ENCODE results near the gene PCNX1. TPM values are rescaled to one million over a fixed set of nuclear protein-coding genes. Genes with fewer than 3 reads are reported as not detected.

PCNX1 gene
- total and polyA plus RNA-seq, 9 of the 15 experiments (the other 6 are each of a cell fraction or from before 2014, with no cell fraction given): 0.30 to 4.5 (median 2.3) TPM

DNA sequence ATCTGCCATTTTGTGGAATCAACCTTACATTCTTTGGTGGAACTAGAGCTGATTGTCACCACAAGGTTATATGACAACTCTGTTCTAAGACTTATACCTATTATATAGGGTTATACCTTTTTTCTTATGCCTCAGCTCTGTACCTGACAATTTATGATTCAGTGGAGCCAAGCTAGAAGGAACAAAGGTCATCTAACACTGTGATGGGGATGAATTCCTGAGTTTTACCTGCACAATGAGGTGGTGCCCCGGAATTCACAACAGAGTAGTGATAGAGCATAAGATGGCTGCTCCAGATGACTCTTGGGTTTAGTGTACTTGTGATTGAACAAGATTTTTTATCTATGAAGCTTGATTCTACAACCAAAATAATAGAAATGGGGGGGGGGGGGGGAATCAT lies 207.3 kb downstream of the PCNX1 start:
- no peaks in the 10 kb centered on the region for H3K9me3 ChIP-seq (replicated peaks; ENCODE audit: control insufficient read depth, insufficient read depth, low read depth, low read length)
- no peaks in the 10 kb centered on the region for H3K9me1 ChIP-seq (ENCODE audit: control insufficient read depth, insufficient read depth, low read length)
- intact Hi-C loops (cut with micrococcal nuclease): no loop called here
- ChIA-PET CTCF (ENCODE audit: low intra/inter-chr PET ratio) (no interaction called here), POLR2A (interaction anchor here (0.5 to 0.9 kb wide), 2 partner anchors 10 to 12 kb away, joined by 3 read pairs; no protein-coding TSS in a partner anchor)
- in situ Hi-C loops (cut with MboI): no loop called here
- no peak overlapping the region for H3K4me2 ChIP-seq (ENCODE audit: insufficient read depth, low read length)
- WGBS (ENCODE audit: insufficient coverage, low coverage, missing lambda C conversion rate): 22% methylated on average over 1 of the region's 1 CpG
- H2AFZ ChIP-seq (ENCODE audit: low read depth, low read length): no peak overlapping the region
- DNase-seq (ENCODE audit: extremely low read depth in 1 of 4, low spot score in 3 of 4) (no peak), ATAC-seq (no peak), FAIRE-seq (no peak)
- H3K36me3 ChIP-seq (ENCODE audit: control insufficient read depth, insufficient read depth, low read length): no peaks in the 10 kb centered on the region
- no peaks in the 10 kb centered on the region for H4K20me1 ChIP-seq (replicated peaks; ENCODE audit: control insufficient read depth, insufficient read depth, low read length)
- no peaks in the 10 kb centered on the region for H3K79me2 ChIP-seq (ENCODE audit: control insufficient read depth, insufficient read depth, low read length)
- H3K27me3 ChIP-seq (ENCODE audit: control insufficient read depth in 2 of 2, insufficient read depth in 2 of 2, low read length in 2 of 2): no peaks in the 10 kb centered on the region
- no peak overlapping the region for H3K9ac ChIP-seq (ENCODE audit: insufficient read depth in 1 of 2, low read depth in 2 of 2, low read length in 2 of 2)
- no peak overlapping the region for H3K4me3 ChIP-seq
- H3K27ac ChIP-seq (ENCODE audit: extremely low read depth, low read depth, low read length): no peak overlapping the region
- H3K4me1 ChIP-seq (replicated peaks in 1 of 2; ENCODE audit: control insufficient read depth in 2 of 2, insufficient read depth in 2 of 2, low read length in 2 of 2): no peaks in the 10 kb centered on the region
- BruUV-seq (replicated peaks): no TSS peak
- TF ChIP-seq, protein P1, sequence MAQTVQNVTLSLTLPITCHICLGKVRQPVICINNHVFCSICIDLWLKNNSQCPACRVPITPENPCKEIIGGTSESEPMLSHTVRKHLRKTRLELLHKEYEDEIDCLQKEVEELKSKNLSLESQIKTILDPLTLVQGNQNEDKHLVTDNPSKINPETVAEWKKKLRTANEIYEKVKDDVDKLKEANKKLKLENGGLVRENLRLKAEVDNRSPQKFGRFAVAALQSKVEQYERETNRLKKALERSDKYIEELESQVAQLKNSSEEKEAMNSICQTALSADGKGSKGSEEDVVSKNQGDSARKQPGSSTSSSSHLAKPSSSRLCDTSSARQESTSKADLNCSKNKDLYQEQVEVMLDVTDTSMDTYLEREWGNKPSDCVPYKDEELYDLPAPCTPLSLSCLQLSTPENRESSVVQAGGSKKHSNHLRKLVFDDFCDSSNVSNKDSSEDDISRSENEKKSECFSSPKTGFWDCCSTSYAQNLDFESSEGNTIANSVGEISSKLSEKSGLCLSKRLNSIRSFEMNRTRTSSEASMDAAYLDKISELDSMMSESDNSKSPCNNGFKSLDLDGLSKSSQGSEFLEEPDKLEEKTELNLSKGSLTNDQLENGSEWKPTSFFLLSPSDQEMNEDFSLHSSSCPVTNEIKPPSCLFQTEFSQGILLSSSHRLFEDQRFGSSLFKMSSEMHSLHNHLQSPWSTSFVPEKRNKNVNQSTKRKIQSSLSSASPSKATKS (CRISPR knock-in tag; IDR thresholded peaks at IDR 0.05): no peak
- TF ChIP-seq, protein P2, sequence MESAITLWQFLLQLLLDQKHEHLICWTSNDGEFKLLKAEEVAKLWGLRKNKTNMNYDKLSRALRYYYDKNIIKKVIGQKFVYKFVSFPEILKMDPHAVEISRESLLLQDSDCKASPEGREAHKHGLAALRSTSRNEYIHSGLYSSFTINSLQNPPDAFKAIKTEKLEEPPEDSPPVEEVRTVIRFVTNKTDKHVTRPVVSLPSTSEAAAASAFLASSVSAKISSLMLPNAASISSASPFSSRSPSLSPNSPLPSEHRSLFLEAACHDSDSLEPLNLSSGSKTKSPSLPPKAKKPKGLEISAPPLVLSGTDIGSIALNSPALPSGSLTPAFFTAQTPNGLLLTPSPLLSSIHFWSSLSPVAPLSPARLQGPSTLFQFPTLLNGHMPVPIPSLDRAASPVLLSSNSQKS (CRISPR knock-in tag; IDR thresholded peaks at IDR 0.05): no peak
- no peak for TF ChIP-seq ZFPM2 (CRISPR knock-in tag; IDR thresholded peaks at IDR 0.05)
- no peak for TF ChIP-seq NFE2 (IDR thresholded peaks at IDR 0.05; ENCODE audit: low read depth)
- TF ChIP-seq ZNF507 (tag; conservative IDR thresholded peaks at IDR 0.05): no peak
- TF ChIP-seq, protein P3, sequence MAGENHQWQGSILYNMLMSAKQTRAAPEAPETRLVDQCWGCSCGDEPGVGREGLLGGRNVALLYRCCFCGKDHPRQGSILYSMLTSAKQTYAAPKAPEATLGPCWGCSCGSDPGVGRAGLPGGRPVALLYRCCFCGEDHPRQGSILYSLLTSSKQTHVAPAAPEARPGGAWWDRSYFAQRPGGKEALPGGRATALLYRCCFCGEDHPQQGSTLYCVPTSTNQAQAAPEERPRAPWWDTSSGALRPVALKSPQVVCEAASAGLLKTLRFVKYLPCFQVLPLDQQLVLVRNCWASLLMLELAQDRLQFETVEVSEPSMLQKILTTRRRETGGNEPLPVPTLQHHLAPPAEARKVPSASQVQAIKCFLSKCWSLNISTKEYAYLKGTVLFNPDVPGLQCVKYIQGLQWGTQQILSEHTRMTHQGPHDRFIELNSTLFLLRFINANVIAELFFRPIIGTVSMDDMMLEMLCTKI (IDR thresholded peaks at IDR 0.05; ENCODE audit: partially characterized antibody): no peak
- TF ChIP-seq, protein P4, sequence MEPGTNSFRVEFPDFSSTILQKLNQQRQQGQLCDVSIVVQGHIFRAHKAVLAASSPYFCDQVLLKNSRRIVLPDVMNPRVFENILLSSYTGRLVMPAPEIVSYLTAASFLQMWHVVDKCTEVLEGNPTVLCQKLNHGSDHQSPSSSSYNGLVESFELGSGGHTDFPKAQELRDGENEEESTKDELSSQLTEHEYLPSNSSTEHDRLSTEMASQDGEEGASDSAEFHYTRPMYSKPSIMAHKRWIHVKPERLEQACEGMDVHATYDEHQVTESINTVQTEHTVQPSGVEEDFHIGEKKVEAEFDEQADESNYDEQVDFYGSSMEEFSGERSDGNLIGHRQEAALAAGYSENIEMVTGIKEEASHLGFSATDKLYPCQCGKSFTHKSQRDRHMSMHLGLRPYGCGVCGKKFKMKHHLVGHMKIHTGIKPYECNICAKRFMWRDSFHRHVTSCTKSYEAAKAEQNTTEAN (CRISPR knock-in tag; IDR thresholded peaks at IDR 0.05): no peak
- TF ChIP-seq PTRF (tag; IDR thresholded peaks at IDR 0.05): no peak
- no peak for TF ChIP-seq HNRNPL (IDR thresholded peaks at IDR 0.05; ENCODE audit: low read depth, low read length)
- no peak for TF ChIP-seq ZNF311 (CRISPR knock-in tag; IDR thresholded peaks at IDR 0.05)
- TF ChIP-seq SNIP1 (IDR thresholded peaks at IDR 0.05; ENCODE audit: low read depth): no peak
- TF ChIP-seq, protein P5, sequence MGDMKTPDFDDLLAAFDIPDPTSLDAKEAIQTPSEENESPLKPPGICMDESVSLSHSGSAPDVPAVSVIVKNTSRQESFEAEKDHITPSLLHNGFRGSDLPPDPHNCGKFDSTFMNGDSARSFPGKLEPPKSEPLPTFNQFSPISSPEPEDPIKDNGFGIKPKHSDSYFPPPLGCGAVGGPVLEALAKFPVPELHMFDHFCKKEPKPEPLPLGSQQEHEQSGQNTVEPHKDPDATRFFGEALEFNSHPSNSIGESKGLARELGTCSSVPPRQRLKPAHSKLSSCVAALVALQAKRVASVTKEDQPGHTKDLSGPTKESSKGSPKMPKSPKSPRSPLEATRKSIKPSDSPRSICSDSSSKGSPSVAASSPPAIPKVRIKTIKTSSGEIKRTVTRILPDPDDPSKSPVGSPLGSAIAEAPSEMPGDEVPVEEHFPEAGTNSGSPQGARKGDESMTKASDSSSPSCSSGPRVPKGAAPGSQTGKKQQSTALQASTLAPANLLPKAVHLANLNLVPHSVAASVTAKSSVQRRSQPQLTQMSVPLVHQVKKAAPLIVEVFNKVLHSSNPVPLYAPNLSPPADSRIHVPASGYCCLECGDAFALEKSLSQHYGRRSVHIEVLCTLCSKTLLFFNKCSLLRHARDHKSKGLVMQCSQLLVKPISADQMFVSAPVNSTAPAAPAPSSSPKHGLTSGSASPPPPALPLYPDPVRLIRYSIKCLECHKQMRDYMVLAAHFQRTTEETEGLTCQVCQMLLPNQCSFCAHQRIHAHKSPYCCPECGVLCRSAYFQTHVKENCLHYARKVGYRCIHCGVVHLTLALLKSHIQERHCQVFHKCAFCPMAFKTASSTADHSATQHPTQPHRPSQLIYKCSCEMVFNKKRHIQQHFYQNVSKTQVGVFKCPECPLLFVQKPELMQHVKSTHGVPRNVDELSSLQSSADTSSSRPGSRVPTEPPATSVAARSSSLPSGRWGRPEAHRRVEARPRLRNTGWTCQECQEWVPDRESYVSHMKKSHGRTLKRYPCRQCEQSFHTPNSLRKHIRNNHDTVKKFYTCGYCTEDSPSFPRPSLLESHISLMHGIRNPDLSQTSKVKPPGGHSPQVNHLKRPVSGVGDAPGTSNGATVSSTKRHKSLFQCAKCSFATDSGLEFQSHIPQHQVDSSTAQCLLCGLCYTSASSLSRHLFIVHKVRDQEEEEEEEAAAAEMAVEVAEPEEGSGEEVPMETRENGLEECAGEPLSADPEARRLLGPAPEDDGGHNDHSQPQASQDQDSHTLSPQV (IDR thresholded peaks at IDR 0.05): no peak
